GM19455 (cell line): Measurements from ENCODE around the gene DGKI.
A peak's percentile ranks its signal among the peaks of the same experiment; 100 is the strongest.
"Not testable (repeated sequence)": the region's sequence is repeated elsewhere in the genome, so short reads cannot be mapped to it uniquely, and the experiment has no call there.

Source experiments
- ATAC-seq: cut with Tn5 transposase; IDR thresholded peaks from one replicate; pipeline ENCODE4 v1.9.1; 2021; ENCODE audit not compliant: unreplicated experiment

The DGKI gene

GRCh38 chr7:137836541-137836940, 10.2 kb downstream of the DGKI start:
- ATAC-seq, result no peak

- ATAC-seq, result no peak
Observed at GRCh38 chr7:137836113-137836509, 10.7 kb downstream of the DGKI start.

GRCh38 chr7:137835486-137836112, 11.2 kb downstream of the DGKI start:
- ATAC-seq, result no peak

- ATAC-seq, result no peak
Observed at GRCh38 chr7:137834552-137834951, 12.2 kb downstream of the DGKI start.

GRCh38 chr7:137832990-137833389, 13.8 kb downstream of the DGKI start:
- not testable (repeated sequence) for ATAC-seq

- no peak for ATAC-seq
Observed at GRCh38 chr7:137832382-137832781, 14.4 kb downstream of the DGKI start.

GRCh38 chr7:137831555-137831954, 15.2 kb downstream of the DGKI start:
- not testable (repeated sequence) for ATAC-seq

- ATAC-seq, result no peak
Observed at GRCh38 chr7:137829337-137829992, 17.3 kb downstream of the DGKI start.

GRCh38 chr7:137828456-137828855, 18.3 kb downstream of the DGKI start:
- ATAC-seq, result no peak

- ATAC-seq, result no peak
Observed at GRCh38 chr7:137825489-137825888, 21.3 kb downstream of the DGKI start.

- no peak for ATAC-seq
Observed at GRCh38 chr7:137820677-137821420, 25.9 kb downstream of the DGKI start.

- no peak for ATAC-seq
Observed at GRCh38 chr7:137820156-137820555, 26.6 kb downstream of the DGKI start.

- ATAC-seq, result no peak
Observed at GRCh38 chr7:137818036-137818435, 28.7 kb downstream of the DGKI start.

- no peak for ATAC-seq
Observed at GRCh38 chr7:137816696-137817320, 30.0 kb downstream of the DGKI start.

GRCh38 chr7:137813541-137813940, 33.2 kb downstream of the DGKI start:
- no peak for ATAC-seq

- no peak for ATAC-seq
Observed at GRCh38 chr7:137810248-137810647, 36.5 kb downstream of the DGKI start.

- no peak for ATAC-seq
Observed at GRCh38 chr7:137804836-137805235, 41.9 kb downstream of the DGKI start.

- ATAC-seq, result no peak
Observed at GRCh38 chr7:137801491-137801890, 45.3 kb downstream of the DGKI start.

GRCh38 chr7:137801003-137801402, 45.8 kb downstream of the DGKI start:
- ATAC-seq, result no peak

GRCh38 chr7:137798073-137798763, 48.6 kb downstream of the DGKI start:
- peak; percentile 86 for ATAC-seq

- no peak for ATAC-seq
Observed at GRCh38 chr7:137795211-137795610, 51.6 kb downstream of the DGKI start.
